CD14-positive monocyte (primary cell): ENCODE results near the gene CEBPZ. TPM values are rescaled to one million over a fixed set of nuclear protein-coding genes. Genes with fewer than 3 reads are reported as not detected.

ENCODE experiments used
- DNase-seq, 3 donors: peaks; one replicate each; pipeline ENCODE4 v3.0.0-alpha.2; 2011 to 2022
- H2AFZ ChIP-seq: 2 replicates; pipeline ENCODE4 v1.6.0; 2012; ENCODE audit warnings: mild to moderate bottlenecking, low read depth, low read length, inconsistent platforms; ENCODE audit not compliant: insufficient read depth, poor library complexity, severe bottlenecking
- H3K27ac ChIP-seq, 2 donors: 1 replicate in 1 of 2; 2 replicates in 1 of 2; pipeline ENCODE4 v1.5.1; 2012 to 2013; ENCODE audit warnings: low read length in 2 of 2, control low read depth in 1 of 2, inconsistent platforms in 1 of 2, low read depth in 1 of 2, mild to moderate bottlenecking in 1 of 2
- H3K27me3 ChIP-seq, 2 donors: one replicate each; pipeline versions ENCODE4 v1.6.0 to v1.6.1; 2011 to 2013; ENCODE audit warnings: low read length in 2 of 2; ENCODE audit not compliant: control insufficient read depth in 2 of 2, insufficient read depth in 2 of 2
- H3K36me3 ChIP-seq, 2 donors: replicated peaks in 1 of 2; 1 replicate in 1 of 2; 2 replicates in 1 of 2; pipeline versions ENCODE4 v1.5.1 to v1.6.1; 2012 to 2013; ENCODE audit warnings: low read length in 2 of 2, control low read depth in 1 of 2, inconsistent platforms in 1 of 2, mild to moderate bottlenecking in 1 of 2; ENCODE audit not compliant: insufficient read depth in 2 of 2, control insufficient read depth in 1 of 2
- H3K4me1 ChIP-seq, 2 donors: 1 replicate in 1 of 2; 2 replicates in 1 of 2; pipeline versions ENCODE4 v1.5.1 to v1.6.1; 2012 to 2013; ENCODE audit warnings: low read length in 2 of 2, control low read depth in 1 of 2, inconsistent platforms in 1 of 2, mild to moderate bottlenecking in 1 of 2, moderate library complexity in 1 of 2; ENCODE audit not compliant: insufficient read depth in 2 of 2, control insufficient read depth in 1 of 2
- H3K4me2 ChIP-seq: replicated peaks from 2 replicates; pipeline ENCODE3; 2012; ENCODE audit warnings: low read length, moderate library complexity, mild to moderate bottlenecking; ENCODE audit not compliant: poor library complexity, severe bottlenecking; ENCODE audit errors: extremely low read depth
- H3K4me3 ChIP-seq, 3 experiments: fragments of 200-600 bp in 1 of 3; sonication (generic) in 1 of 3; replicated peaks in 1 of 3; 1 replicate in 2 of 3; 2 replicates in 1 of 3; pipeline ENCODE4 v1.5.1; 2011 to 2013; ENCODE audit warnings: low read length in 3 of 3, mild to moderate bottlenecking in 3 of 3, control low read depth in 2 of 3, low read depth in 2 of 3, inconsistent platforms in 1 of 3, moderate library complexity in 1 of 3
- H3K79me2 ChIP-seq: 2 replicates; pipeline ENCODE4 v1.6.0; 2012; ENCODE audit warnings: mild to moderate bottlenecking, control low read depth, inconsistent platforms, low read length, moderate library complexity; ENCODE audit not compliant: insufficient read depth
- H3K9ac ChIP-seq: 2 replicates; pipeline ENCODE4 v1.6.0; 2017; ENCODE audit warnings: low read length, mild to moderate bottlenecking; ENCODE audit not compliant: insufficient read depth, poor library complexity, severe bottlenecking
- H3K9me3 ChIP-seq, 2 donors: replicated peaks in 1 of 2; 1 replicate in 1 of 2; 2 replicates in 1 of 2; pipeline versions ENCODE4 v1.5.1 to v1.6.1; 2012 to 2013; ENCODE audit warnings: low read length in 2 of 2, control low read depth in 1 of 2; ENCODE audit not compliant: control insufficient read depth in 1 of 2, insufficient read depth in 1 of 2
- H4K20me1 ChIP-seq: 2 replicates; pipeline ENCODE4 v1.6.0; 2012; ENCODE audit warnings: mild to moderate bottlenecking, low read length, control low read depth, moderate library complexity; ENCODE audit not compliant: insufficient read depth
- H3K27ac Mint-ChIP-seq, 7 donors: one replicate each; pipeline ENCODE4 v1.8.0; 2020; ENCODE audit warnings: mild to moderate bottlenecking in 7 of 7, mixed read lengths in 7 of 7, moderate library complexity in 6 of 7, inconsistent platforms in 2 of 7
- H3K27me3 Mint-ChIP-seq, 3 donors: one replicate each; pipeline ENCODE4 v1.8.0; 2021 to 2022; ENCODE audit warnings: low read depth in 3 of 3, mild to moderate bottlenecking in 3 of 3, mixed read lengths in 3 of 3, moderate library complexity in 3 of 3, inconsistent platforms in 1 of 3
- H3K36me3 Mint-ChIP-seq, 2 donors: one replicate each; pipeline ENCODE4 v1.8.0; 2020; ENCODE audit warnings: mixed read lengths in 2 of 2, inconsistent platforms in 1 of 2, mild to moderate bottlenecking in 1 of 2
- H3K4me1 Mint-ChIP-seq: one replicate; pipeline ENCODE4 v1.8.0; 2020; ENCODE audit warnings: mild to moderate bottlenecking, mixed read lengths
- H3K4me3 Mint-ChIP-seq, 2 donors: one replicate each; pipeline ENCODE4 v1.8.0; 2020; ENCODE audit warnings: mild to moderate bottlenecking in 2 of 2, mixed read lengths in 2 of 2, moderate library complexity in 1 of 2
- H3K9me3 Mint-ChIP-seq, 7 donors: one replicate each; pipeline ENCODE4 v1.8.0; 2020 to 2022; ENCODE audit warnings: mixed read lengths in 7 of 7, mild to moderate bottlenecking in 6 of 7, moderate library complexity in 6 of 7, inconsistent platforms in 2 of 7
- CTCF ChIP-seq: fragments of 200-600 bp; IDR thresholded peaks from one replicate; pipeline ENCODE4 v1.8.0; 2022; ENCODE audit warnings: antibody characterized with exemption, mild to moderate bottlenecking
- WGBS: methylation state at CpG from one replicate; pipeline ENCODE4 v1.1.5; 2013; ENCODE audit warnings: missing lambda C conversion rate; ENCODE audit not compliant: insufficient coverage; 5-methylcytosine and 5-hydroxymethylcytosine counted together
- intact Hi-C, 2 donors: fragments of 100-400 bp; cut with micrococcal nuclease; formaldehyde crosslinking; loops; one replicate each; pipeline versions ENCODE4 v1.15.0 to v1.15.1; 2023
- polyA plus RNA-seq, 3 donors: library from polyadenylated mRNA; depleted of rRNA in 1 of 3; unstranded in 2 of 3; stranded (reverse) in 1 of 3; fragments of 300-500 nt in 2 of 3; fragments of >200 nt in 1 of 3; fragmentation: Illumina TruSeq in 2 of 3; gene quantifications; 1 replicate in 2 of 3; 2 replicates in 1 of 3; pipeline ENCODE4 v1.2.3, GENCODE V29; 2012 to 2021

Gene CEBPZ
- polyA plus RNA-seq, 3 donors = 5.7 to 11.2 (median 11.1) TPM

- Mint-ChIP-seq H3K9me3 (no peaks in the 10 kb centered on the region), H3K27ac (no peak overlapping the region), H3K4me3 (no peak overlapping the region), H3K36me3 (peaks cover 39 to 41% of the 10 kb centered on the region in 2 donors), H3K27me3 (no peaks in the 10 kb centered on the region), H3K4me1 (peaks cover 4% of the 10 kb centered on the region)
- Histone ChIP-seq H2AFZ (peak overlapping the region; percentile 97), H3K27me3 (no peaks in the 10 kb centered on the region), H3K79me2 (peaks cover 93% of the 10 kb centered on the region), H3K9ac (peak overlapping the region; percentile 88), H3K36me3 (peaks cover 18 to 36% of the 10 kb centered on the region in 2 donors), H3K4me2 (peak overlapping the region; percentile 97), H3K27ac (peak overlapping the region; percentile 86 to 96), H3K4me1 (peaks cover 23 to 27% of the 10 kb centered on the region in 2 donors), H3K4me3 (peak overlapping the region; percentile 70 to 96 (median 87)), H4K20me1 (peaks cover 22% of the 10 kb centered on the region), H3K9me3 (no peaks in the 10 kb centered on the region)
- intact Hi-C loops = loop anchor here (1.0 to 5.0 kb wide), 2 partner anchors 12 to 33 kb away; partner anchors contain the start of gene CEBPZOS (in 2 of the 2)
- 0% methylated on average over 1 of the region's 8 CpGs for WGBS
- DNase-seq = no peak
- no peak for TF ChIP-seq CTCF
These were observed 815 bp downstream of the CEBPZ start for GRCh38 chr2:37230581-37230980.

GRCh38 chr2:37228788-37229187 lies 2.6 kb downstream of the CEBPZ start:
- Histone ChIP-seq H3K4me3 (no peak overlapping the region), H2AFZ (no peak overlapping the region), H3K9ac (no peak overlapping the region), H4K20me1 (peaks cover 22% of the 10 kb centered on the region), H3K4me2 (no peak overlapping the region), H3K27ac (no peak overlapping the region), H3K9me3 (no peaks in the 10 kb centered on the region), H3K79me2 (peaks cover 91% of the 10 kb centered on the region), H3K36me3 (peaks cover 23 to 39% of the 10 kb centered on the region in 2 donors), H3K4me1 (peaks cover 23 to 27% of the 10 kb centered on the region in 2 donors), H3K27me3 (no peaks in the 10 kb centered on the region)
- Mint-ChIP-seq H3K4me3 (no peak overlapping the region), H3K36me3 (peaks cover 31 to 35% of the 10 kb centered on the region in 2 donors), H3K9me3 (no peaks in the 10 kb centered on the region), H3K27ac (peak overlapping the region in 1 of 7 donors; percentile 10), H3K27me3 (no peaks in the 10 kb centered on the region), H3K4me1 (peaks cover 9% of the 10 kb centered on the region)
- intact Hi-C loops = no loop called here
- no CpG with 5 or more reads among the region's 3 CpGs for WGBS
- TF ChIP-seq CTCF = no peak
- DNase-seq = no peak
